Measurements from ENCODE around the gene DDX47.
"Not testable (repeated sequence)": the region's sequence is repeated elsewhere in the genome, so short reads cannot be mapped to it uniquely, and the experiment has no call there.

The DDX47 gene

GRCh38 chr12:12798480-12798879 is 14.7 kb upstream of the DDX47 start:
- H3K9me3 ChIP-seq (ENCODE audit: insufficient read depth, low read length) = no peaks in the 10 kb centered on the region
- H3K36me3 ChIP-seq (ENCODE audit: low read length) = no peaks in the 10 kb centered on the region
- H2AFZ ChIP-seq (ENCODE audit: low read depth, low read length, severe bottlenecking) = no peak overlapping the region
- H3K4me3 ChIP-seq (ENCODE audit: insufficient read depth, low read length, poor library complexity, severe bottlenecking) = no peak overlapping the region
- TF ChIP-seq EZH2phosphoT487 (conservative IDR thresholded peaks at IDR 0.05; ENCODE audit: low read length) = no peak
- TF ChIP-seq CTCF (IDR thresholded peaks at IDR 0.05; ENCODE audit: insufficient read depth, low read length, poor library complexity, severe bottlenecking) = no peak
- H3K79me2 ChIP-seq (ENCODE audit: insufficient read depth, low read length) = no peaks in the 10 kb centered on the region
- H3K27ac ChIP-seq (ENCODE audit: low read depth, low read length) = no peak overlapping the region
- no peak overlapping the region for H3K4me2 ChIP-seq (ENCODE audit: low read depth, low read length, poor library complexity, severe bottlenecking)
- no peaks in the 10 kb centered on the region for H4K20me1 ChIP-seq (ENCODE audit: low read depth, low read length)
- no peak overlapping the region for H3K9ac ChIP-seq (ENCODE audit: low read length)
- H3F3A ChIP-seq (ENCODE audit: insufficient read depth) = no peaks in the 10 kb centered on the region
- no peaks in the 10 kb centered on the region for H3K27me3 ChIP-seq (ENCODE audit: low read length)
- H3K9me2 ChIP-seq (replicated peaks; ENCODE audit: insufficient read depth, low read length) = no peaks in the 10 kb centered on the region

- H3K4me3 ChIP-seq (ENCODE audit: insufficient read depth, low read length, poor library complexity, severe bottlenecking) = no peak overlapping the region
- no peak overlapping the region for H3K9ac ChIP-seq (ENCODE audit: low read length)
- H2AFZ ChIP-seq (ENCODE audit: low read depth, low read length, severe bottlenecking) = no peak overlapping the region
- H3K36me3 ChIP-seq (ENCODE audit: low read length) = no peaks in the 10 kb centered on the region
- H3K4me2 ChIP-seq (ENCODE audit: low read depth, low read length, poor library complexity, severe bottlenecking) = no peak overlapping the region
- no peak overlapping the region for H3K27ac ChIP-seq (ENCODE audit: low read depth, low read length)
- no peaks in the 10 kb centered on the region for H3K9me2 ChIP-seq (replicated peaks; ENCODE audit: insufficient read depth, low read length)
- H3F3A ChIP-seq (ENCODE audit: insufficient read depth) = no peaks in the 10 kb centered on the region
- H3K79me2 ChIP-seq (ENCODE audit: insufficient read depth, low read length) = no peaks in the 10 kb centered on the region
- no peaks in the 10 kb centered on the region for H4K20me1 ChIP-seq (ENCODE audit: low read depth, low read length)
- TF ChIP-seq CTCF (IDR thresholded peaks at IDR 0.05; ENCODE audit: insufficient read depth, low read length, poor library complexity, severe bottlenecking) = no peak
- TF ChIP-seq EZH2phosphoT487 (conservative IDR thresholded peaks at IDR 0.05; ENCODE audit: low read length) = no peak
- H3K27me3 ChIP-seq (ENCODE audit: low read length) = no peaks in the 10 kb centered on the region
- H3K9me3 ChIP-seq (ENCODE audit: insufficient read depth, low read length) = no peaks in the 10 kb centered on the region
Observed at GRCh38 chr12:12799163-12799920, 13.8 kb upstream of the DDX47 start.

- Histone ChIP-seq H3K9ac (ENCODE audit: low read length) (no peak overlapping the region), H3K79me2 (ENCODE audit: insufficient read depth, low read length) (no peaks in the 10 kb centered on the region), H3K9me2 (replicated peaks; ENCODE audit: insufficient read depth, low read length) (no peaks in the 10 kb centered on the region), H4K20me1 (ENCODE audit: low read depth, low read length) (no peaks in the 10 kb centered on the region), H3K4me3 (ENCODE audit: insufficient read depth, low read length, poor library complexity, severe bottlenecking) (no peak overlapping the region), H3K36me3 (ENCODE audit: low read length) (no peaks in the 10 kb centered on the region), H3K4me2 (ENCODE audit: low read depth, low read length, poor library complexity, severe bottlenecking) (no peak overlapping the region), H3K9me3 (ENCODE audit: insufficient read depth, low read length) (no peaks in the 10 kb centered on the region), H2AFZ (ENCODE audit: low read depth, low read length, severe bottlenecking) (no peak overlapping the region), H3K27ac (ENCODE audit: low read depth, low read length) (no peak overlapping the region), H3F3A (ENCODE audit: insufficient read depth) (no peaks in the 10 kb centered on the region), H3K27me3 (ENCODE audit: low read length) (no peaks in the 10 kb centered on the region)
- TF ChIP-seq CTCF (IDR thresholded peaks at IDR 0.05; ENCODE audit: insufficient read depth, low read length, poor library complexity, severe bottlenecking) (no peak), EZH2phosphoT487 (conservative IDR thresholded peaks at IDR 0.05; ENCODE audit: low read length) (no peak)
Observed at GRCh38 chr12:12800406-12801180, 12.6 kb upstream of the DDX47 start.

- H3K79me2 ChIP-seq (ENCODE audit: insufficient read depth, low read length); H3K9me3 ChIP-seq (ENCODE audit: insufficient read depth, low read length); H3K9ac ChIP-seq (ENCODE audit: low read length); H3K36me3 ChIP-seq (ENCODE audit: low read length); H3K27ac ChIP-seq (ENCODE audit: low read depth, low read length); H3K4me2 ChIP-seq (ENCODE audit: low read depth, low read length, poor library complexity, severe bottlenecking); H2AFZ ChIP-seq (ENCODE audit: low read depth, low read length, severe bottlenecking); H4K20me1 ChIP-seq (ENCODE audit: low read depth, low read length); H3K4me3 ChIP-seq (ENCODE audit: insufficient read depth, low read length, poor library complexity, severe bottlenecking); H3F3A ChIP-seq (ENCODE audit: insufficient read depth); H3K27me3 ChIP-seq (ENCODE audit: low read length); H3K9me2 ChIP-seq (replicated peaks; ENCODE audit: insufficient read depth, low read length): not testable (repeated sequence)
Observed at GRCh38 chr12:12801656-12802055, 11.5 kb upstream of the DDX47 start.

Measured in SU-DHL-6 (cell line).